NCI-H2107 treated with DMSO at 0.1 percent for 48 hours (cell line): ENCODE measurements around the gene SAP30BP.
"Not testable (repeated sequence)": the region's sequence is repeated elsewhere in the genome, so short reads cannot be mapped to it uniquely, and the experiment has no call there.

Experiments used
- DNase-seq: peaks from one replicate; lab custom pipeline; 2025; ENCODE audit not compliant: unreplicated experiment; lab: John Stamatoyannopoulos, UW

Gene SAP30BP

GRCh38 chr17:75633486-75634375, 33.4 kb upstream of the SAP30BP start:
- DNase-seq: peak; percentile 93

GRCh38 chr17:75634376-75634740, 32.8 kb upstream of the SAP30BP start:
- DNase-seq: no peak

- DNase-seq: no peak
Observed at GRCh38 chr17:75634754-75635609, 32.2 kb upstream of the SAP30BP start.

GRCh38 chr17:75635610-75636202, 31.4 kb upstream of the SAP30BP start:
- DNase-seq: no peak

- no peak for DNase-seq
Observed at GRCh38 chr17:75636381-75637142, 30.6 kb upstream of the SAP30BP start.

- DNase-seq: no peak
Observed at GRCh38 chr17:75637143-75637538, 30.0 kb upstream of the SAP30BP start.

- no peak for DNase-seq
Observed at GRCh38 chr17:75637551-75637950, 29.6 kb upstream of the SAP30BP start.

- not testable (repeated sequence) for DNase-seq
Observed at GRCh38 chr17:75638039-75638438, 29.1 kb upstream of the SAP30BP start.

- DNase-seq: no peak
Observed at GRCh38 chr17:75638893-75639292, 28.2 kb upstream of the SAP30BP start.

GRCh38 chr17:75639327-75639726, 27.8 kb upstream of the SAP30BP start:
- DNase-seq: no peak

GRCh38 chr17:75639771-75640555, 27.2 kb upstream of the SAP30BP start:
- no peak for DNase-seq

GRCh38 chr17:75640556-75641119, 26.5 kb upstream of the SAP30BP start:
- no peak for DNase-seq

GRCh38 chr17:75641343-75641742, 25.8 kb upstream of the SAP30BP start:
- no peak for DNase-seq

GRCh38 chr17:75642182-75642783, 24.9 kb upstream of the SAP30BP start:
- DNase-seq: no peak

- DNase-seq: no peak
Observed at GRCh38 chr17:75642784-75643642, 24.1 kb upstream of the SAP30BP start.

GRCh38 chr17:75643643-75644017, 23.5 kb upstream of the SAP30BP start:
- DNase-seq: no peak

- DNase-seq: peak; percentile 24
Observed at GRCh38 chr17:75645501-75645888, 21.6 kb upstream of the SAP30BP start.

- DNase-seq: no peak
Observed at GRCh38 chr17:75645889-75646637, 21.1 kb upstream of the SAP30BP start.
